ENCODE measurements around the gene PRKN.

PRKN gene

GRCh38 chr6:161482517-161482858, 1245.1 kb downstream of the PRKN start:
- 75% methylated on average over 3 of the region's 3 CpGs for WGBS
- Histone ChIP-seq H3K4me1 (ENCODE audit: insufficient read depth, low read length) (peaks cover 12% of the 10 kb centered on the region), H3K4me3 (ENCODE audit: low read length) (no peak overlapping the region), H3K27ac (ENCODE audit: low read depth, low read length) (no peak overlapping the region), H3K36me3 (ENCODE audit: insufficient read depth, low read length) (no peaks in the 10 kb centered on the region), H3K9me3 (ENCODE audit: insufficient read depth, low read depth, low read length) (no peaks in the 10 kb centered on the region), H3K27me3 (ENCODE audit: insufficient read depth, low read length) (no peaks in the 10 kb centered on the region), H3K9ac (ENCODE audit: low read depth, low read length) (no peak overlapping the region)

DNA sequence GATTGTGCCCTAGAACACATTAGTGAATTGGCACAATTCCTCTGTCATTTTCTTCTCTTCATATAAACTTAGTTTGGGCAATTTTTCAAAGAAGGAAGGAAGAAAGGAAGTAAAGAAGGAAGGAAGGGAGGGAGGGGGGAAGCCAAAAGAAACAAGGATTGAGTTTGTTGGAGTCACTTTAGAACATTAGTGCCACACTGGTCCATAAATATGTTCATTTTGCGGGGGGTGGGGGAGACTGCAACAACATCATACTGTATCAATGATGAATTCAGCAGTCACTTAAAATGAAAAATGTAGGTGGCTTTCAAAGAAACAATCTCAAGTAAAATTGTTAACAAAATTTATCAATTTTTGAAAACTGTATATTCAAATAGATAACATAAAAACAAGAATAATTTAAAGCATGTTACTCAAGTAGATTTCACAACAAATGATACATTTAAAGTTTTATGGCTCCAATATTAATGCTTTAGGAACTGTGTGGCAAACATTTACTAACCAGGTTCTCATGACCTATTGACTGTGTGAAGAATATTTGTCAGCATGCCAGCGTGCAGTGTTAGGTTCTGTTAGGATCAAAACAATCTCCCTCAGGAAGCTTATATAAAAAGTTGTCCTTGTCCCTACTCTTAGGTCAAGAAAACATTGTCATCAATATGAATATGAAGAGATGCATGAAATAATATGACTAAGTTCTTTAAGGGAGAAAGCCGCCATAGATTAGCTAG, 1245.6 kb downstream of the PRKN start:
- Histone ChIP-seq H3K4me1 (ENCODE audit: insufficient read depth, low read length) (peaks cover 12% of the 10 kb centered on the region), H3K9me3 (ENCODE audit: insufficient read depth, low read depth, low read length) (no peaks in the 10 kb centered on the region), H3K27me3 (ENCODE audit: insufficient read depth, low read length) (no peaks in the 10 kb centered on the region), H3K9ac (ENCODE audit: low read depth, low read length) (no peak overlapping the region), H3K27ac (ENCODE audit: low read depth, low read length) (no peak overlapping the region), H3K36me3 (ENCODE audit: insufficient read depth, low read length) (no peaks in the 10 kb centered on the region), H3K4me3 (ENCODE audit: low read length) (no peak overlapping the region)
- 100% methylated on average over 2 of the region's 3 CpGs for WGBS

GRCh38 chr6:161480421-161481155, 1247.0 kb downstream of the PRKN start:
- WGBS = 94% methylated on average over 12 of the region's 12 CpGs
- H3K4me1 ChIP-seq (ENCODE audit: insufficient read depth, low read length) = peaks cover 12% of the 10 kb centered on the region

GRCh38 chr6:161479376-161479775, 1248.2 kb downstream of the PRKN start:
- 95% methylated on average over 4 of the region's 4 CpGs for WGBS
- Histone ChIP-seq H3K4me3 (ENCODE audit: low read length) (no peak overlapping the region), H3K9ac (ENCODE audit: low read depth, low read length) (no peak overlapping the region), H3K9me3 (ENCODE audit: insufficient read depth, low read depth, low read length) (no peaks in the 10 kb centered on the region), H3K4me1 (ENCODE audit: insufficient read depth, low read length) (peaks cover 12% of the 10 kb centered on the region), H3K27me3 (ENCODE audit: insufficient read depth, low read length) (no peaks in the 10 kb centered on the region), H3K36me3 (ENCODE audit: insufficient read depth, low read length) (no peaks in the 10 kb centered on the region), H3K27ac (ENCODE audit: low read depth, low read length) (no peak overlapping the region)

More at GRCh38 chr6:161480421-161481155, 1247.0 kb downstream of the PRKN start:
- Histone ChIP-seq H3K27ac (ENCODE audit: low read depth, low read length) (no peak overlapping the region), H3K4me3 (ENCODE audit: low read length) (no peak overlapping the region), H3K9me3 (ENCODE audit: insufficient read depth, low read depth, low read length) (no peaks in the 10 kb centered on the region), H3K9ac (ENCODE audit: low read depth, low read length) (no peak overlapping the region), H3K36me3 (ENCODE audit: insufficient read depth, low read length) (no peaks in the 10 kb centered on the region), H3K27me3 (ENCODE audit: insufficient read depth, low read length) (no peaks in the 10 kb centered on the region)

DNA sequence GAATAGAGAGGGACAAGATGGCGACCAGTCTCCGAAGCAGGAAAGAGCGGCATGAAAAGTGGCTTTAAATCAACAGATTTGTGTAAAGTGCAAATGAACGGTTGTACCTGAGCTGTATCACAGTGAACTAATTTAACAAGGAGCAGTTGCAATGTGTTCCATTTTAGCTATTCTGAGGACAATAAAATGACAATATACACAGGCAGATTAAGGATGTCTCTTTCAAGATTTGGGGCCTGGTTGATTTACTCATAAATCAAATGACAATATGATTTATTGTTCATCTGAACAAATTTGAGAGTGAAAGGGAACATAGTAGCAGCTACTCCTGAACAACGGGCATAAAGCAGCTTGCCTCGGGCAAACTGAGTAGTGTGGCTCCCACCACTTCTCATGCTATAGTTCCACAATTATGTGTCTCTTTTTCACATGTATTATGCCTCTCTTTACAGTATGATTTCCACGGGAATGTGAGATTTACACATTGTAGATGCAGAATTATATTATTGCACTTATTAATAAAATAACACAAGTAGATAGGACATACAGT, 1249.6 kb downstream of the PRKN start:
- WGBS = 95% methylated on average over 6 of the region's 7 CpGs
- H3K27ac ChIP-seq (ENCODE audit: low read depth, low read length) = no peak overlapping the region
- H3K4me3 ChIP-seq (ENCODE audit: low read length) = no peak overlapping the region
- H3K4me1 ChIP-seq (ENCODE audit: insufficient read depth, low read length) = peaks cover 8% of the 10 kb centered on the region
- H3K9ac ChIP-seq (ENCODE audit: low read depth, low read length) = no peak overlapping the region
- H3K9me3 ChIP-seq (ENCODE audit: insufficient read depth, low read depth, low read length) = no peaks in the 10 kb centered on the region
- H3K27me3 ChIP-seq (ENCODE audit: insufficient read depth, low read length) = no peaks in the 10 kb centered on the region
- no peaks in the 10 kb centered on the region for H3K36me3 ChIP-seq (ENCODE audit: insufficient read depth, low read length)

DNA sequence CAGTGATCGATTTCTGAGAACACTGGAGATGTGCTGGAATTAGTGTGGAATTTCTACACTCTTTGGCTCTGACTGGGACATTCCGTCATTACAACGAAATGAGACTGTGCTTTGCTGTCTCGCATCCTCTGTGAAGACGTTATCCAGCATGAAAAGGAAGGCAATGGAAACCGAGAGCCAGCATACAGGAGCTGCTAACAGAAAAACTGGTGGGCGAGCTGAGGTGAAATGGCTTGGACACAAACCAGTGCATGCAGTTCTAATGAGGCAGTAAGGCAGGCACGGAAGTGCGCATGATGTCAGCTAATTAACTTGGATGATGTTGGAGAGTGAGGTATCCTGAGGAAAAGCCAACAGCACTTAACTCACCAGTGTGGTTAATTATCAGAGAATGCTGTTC, 1250.9 kb downstream of the PRKN start:
- Histone ChIP-seq H3K4me3 (ENCODE audit: low read length) (no peak overlapping the region), H3K9ac (ENCODE audit: low read depth, low read length) (no peak overlapping the region), H3K27me3 (ENCODE audit: insufficient read depth, low read length) (no peaks in the 10 kb centered on the region), H3K27ac (ENCODE audit: low read depth, low read length) (no peak overlapping the region), H3K36me3 (ENCODE audit: insufficient read depth, low read length) (no peaks in the 10 kb centered on the region), H3K4me1 (ENCODE audit: insufficient read depth, low read length) (no peaks in the 10 kb centered on the region), H3K9me3 (ENCODE audit: insufficient read depth, low read depth, low read length) (no peaks in the 10 kb centered on the region)
- 92% methylated on average over 9 of the region's 9 CpGs for WGBS

DNA sequence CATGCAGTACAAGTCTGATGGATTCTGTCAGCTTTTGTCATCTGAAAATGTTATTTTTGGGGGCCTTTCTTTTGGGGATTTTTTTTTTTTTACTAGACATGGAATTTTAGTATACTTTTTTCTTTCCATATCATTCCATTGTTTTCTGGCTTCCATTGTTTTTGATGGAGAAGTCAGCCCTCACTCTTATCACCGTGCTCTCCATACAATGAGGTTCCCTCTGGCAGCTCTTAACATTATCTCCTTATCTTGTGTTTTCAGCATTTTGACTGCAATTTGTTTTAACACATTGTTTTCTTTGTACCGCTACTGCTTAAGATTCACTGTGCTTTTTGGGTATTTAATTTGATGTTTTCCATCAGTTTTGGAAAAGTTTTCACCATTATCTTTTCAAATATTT, 1262.2 kb downstream of the PRKN start:
- no peaks in the 10 kb centered on the region for H3K9me3 ChIP-seq (ENCODE audit: insufficient read depth, low read depth, low read length)
- no peaks in the 10 kb centered on the region for H3K36me3 ChIP-seq (ENCODE audit: insufficient read depth, low read length)
- H3K4me1 ChIP-seq (ENCODE audit: insufficient read depth, low read length) = no peaks in the 10 kb centered on the region
- WGBS = 93% methylated on average over 1 of the region's 2 CpGs
- H3K4me3 ChIP-seq (ENCODE audit: low read length) = no peak overlapping the region
- H3K27ac ChIP-seq (ENCODE audit: low read depth, low read length) = no peak overlapping the region
- no peaks in the 10 kb centered on the region for H3K27me3 ChIP-seq (ENCODE audit: insufficient read depth, low read length)
- no peak overlapping the region for H3K9ac ChIP-seq (ENCODE audit: low read depth, low read length)

DNA sequence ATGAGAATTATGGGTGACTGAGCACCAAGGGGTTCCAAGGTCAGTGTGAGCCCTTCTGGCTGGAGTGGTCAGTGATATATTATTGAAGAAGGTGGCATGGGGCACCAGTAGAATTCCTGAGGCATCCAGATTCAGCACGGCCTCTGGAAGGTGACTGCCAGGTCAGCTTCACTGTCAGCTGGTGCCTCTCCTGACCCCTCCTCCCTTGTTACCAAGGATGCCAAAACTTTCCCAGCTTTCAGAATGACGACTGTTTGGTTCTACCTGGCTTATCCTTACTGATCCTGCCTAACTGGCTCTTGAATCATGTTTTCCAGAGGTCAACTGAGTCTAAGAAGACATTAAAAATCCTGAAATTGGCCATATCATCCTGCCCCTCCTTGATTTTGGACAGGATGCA, 1264.5 kb downstream of the PRKN start:
- no peaks in the 10 kb centered on the region for H3K36me3 ChIP-seq (ENCODE audit: insufficient read depth, low read length)
- WGBS = 83% methylated on average over 2 of the region's 2 CpGs
- H3K27ac ChIP-seq (ENCODE audit: low read depth, low read length) = no peak overlapping the region
- no peak overlapping the region for H3K9ac ChIP-seq (ENCODE audit: low read depth, low read length)
- no peak overlapping the region for H3K4me3 ChIP-seq (ENCODE audit: low read length)
- H3K9me3 ChIP-seq (ENCODE audit: insufficient read depth, low read depth, low read length) = no peaks in the 10 kb centered on the region
- no peaks in the 10 kb centered on the region for H3K4me1 ChIP-seq (ENCODE audit: insufficient read depth, low read length)
- H3K27me3 ChIP-seq (ENCODE audit: insufficient read depth, low read length) = no peaks in the 10 kb centered on the region

- no peaks in the 10 kb centered on the region for H3K9me3 ChIP-seq (ENCODE audit: insufficient read depth, low read depth, low read length)
- WGBS = 88% methylated on average over 2 of the region's 2 CpGs
- no peaks in the 10 kb centered on the region for H3K4me1 ChIP-seq (ENCODE audit: insufficient read depth, low read length)
- no peak overlapping the region for H3K4me3 ChIP-seq (ENCODE audit: low read length)
- H3K27me3 ChIP-seq (ENCODE audit: insufficient read depth, low read length) = no peaks in the 10 kb centered on the region
- no peak overlapping the region for H3K9ac ChIP-seq (ENCODE audit: low read depth, low read length)
- H3K27ac ChIP-seq (ENCODE audit: low read depth, low read length) = no peak overlapping the region
- no peaks in the 10 kb centered on the region for H3K36me3 ChIP-seq (ENCODE audit: insufficient read depth, low read length)
Observed at GRCh38 chr6:161462148-161462547, 1265.4 kb downstream of the PRKN start.

DNA sequence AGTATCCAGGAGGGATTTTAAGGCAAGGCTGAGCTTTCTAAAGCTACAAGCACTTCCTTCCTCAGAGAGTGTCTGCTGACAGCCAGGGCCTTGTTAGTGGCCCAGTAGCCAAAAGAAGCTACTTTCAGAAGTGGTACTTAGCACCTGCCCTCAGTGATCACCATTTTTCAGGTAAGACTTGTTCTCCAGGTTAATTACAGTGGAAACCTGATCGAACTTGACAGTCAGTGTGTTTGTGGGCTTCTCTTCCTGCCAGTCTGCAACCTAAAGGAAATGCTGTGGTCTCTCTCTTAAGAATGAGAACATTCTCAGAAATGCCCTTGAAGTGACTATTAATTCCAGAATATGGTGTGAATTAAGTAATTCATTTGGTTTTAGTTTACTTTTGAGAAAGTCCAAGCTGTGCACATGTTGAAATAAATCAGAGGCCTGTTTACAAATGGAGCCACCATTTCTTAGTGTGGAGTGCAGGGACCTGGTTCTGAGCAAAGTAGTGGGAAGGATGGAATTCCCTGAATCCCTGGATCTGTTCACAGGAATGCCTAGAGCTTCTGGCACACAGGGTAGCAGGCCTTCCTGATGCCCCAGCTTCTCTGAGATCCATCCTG, 1268.5 kb downstream of the PRKN start:
- 94% methylated on average over 1 of the region's 1 CpG for WGBS
- Histone ChIP-seq H3K27me3 (ENCODE audit: insufficient read depth, low read length) (no peaks in the 10 kb centered on the region), H3K36me3 (ENCODE audit: insufficient read depth, low read length) (no peaks in the 10 kb centered on the region), H3K27ac (ENCODE audit: low read depth, low read length) (no peak overlapping the region), H3K4me3 (ENCODE audit: low read length) (no peak overlapping the region), H3K4me1 (ENCODE audit: insufficient read depth, low read length) (no peaks in the 10 kb centered on the region), H3K9ac (ENCODE audit: low read depth, low read length) (no peak overlapping the region), H3K9me3 (ENCODE audit: insufficient read depth, low read depth, low read length) (no peaks in the 10 kb centered on the region)

- Histone ChIP-seq H3K4me1 (ENCODE audit: insufficient read depth, low read length) (no peaks in the 10 kb centered on the region), H3K9ac (ENCODE audit: low read depth, low read length) (no peak overlapping the region), H3K9me3 (ENCODE audit: insufficient read depth, low read depth, low read length) (no peaks in the 10 kb centered on the region), H3K27me3 (ENCODE audit: insufficient read depth, low read length) (no peaks in the 10 kb centered on the region), H3K27ac (ENCODE audit: low read depth, low read length) (no peak overlapping the region), H3K4me3 (ENCODE audit: low read length) (no peak overlapping the region), H3K36me3 (ENCODE audit: insufficient read depth, low read length) (no peaks in the 10 kb centered on the region)
- 86% methylated on average over 12 of the region's 12 CpGs for WGBS
Observed at GRCh38 chr6:161458201-161458951, 1269.2 kb downstream of the PRKN start.
